Stimulated activated CD4-positive, alpha-beta T cell treated with anti-CD3 and anti-CD28 coated beads, Interleukin-4, amount 100 ng/mL, for 24 hours (primary cell): ENCODE results near the gene ZNF526.

ENCODE experiments used
- DNase-seq: peaks from one replicate; pipeline ENCODE4 v3.0.0-alpha.2; 2020

The ZNF526 gene

DNA sequence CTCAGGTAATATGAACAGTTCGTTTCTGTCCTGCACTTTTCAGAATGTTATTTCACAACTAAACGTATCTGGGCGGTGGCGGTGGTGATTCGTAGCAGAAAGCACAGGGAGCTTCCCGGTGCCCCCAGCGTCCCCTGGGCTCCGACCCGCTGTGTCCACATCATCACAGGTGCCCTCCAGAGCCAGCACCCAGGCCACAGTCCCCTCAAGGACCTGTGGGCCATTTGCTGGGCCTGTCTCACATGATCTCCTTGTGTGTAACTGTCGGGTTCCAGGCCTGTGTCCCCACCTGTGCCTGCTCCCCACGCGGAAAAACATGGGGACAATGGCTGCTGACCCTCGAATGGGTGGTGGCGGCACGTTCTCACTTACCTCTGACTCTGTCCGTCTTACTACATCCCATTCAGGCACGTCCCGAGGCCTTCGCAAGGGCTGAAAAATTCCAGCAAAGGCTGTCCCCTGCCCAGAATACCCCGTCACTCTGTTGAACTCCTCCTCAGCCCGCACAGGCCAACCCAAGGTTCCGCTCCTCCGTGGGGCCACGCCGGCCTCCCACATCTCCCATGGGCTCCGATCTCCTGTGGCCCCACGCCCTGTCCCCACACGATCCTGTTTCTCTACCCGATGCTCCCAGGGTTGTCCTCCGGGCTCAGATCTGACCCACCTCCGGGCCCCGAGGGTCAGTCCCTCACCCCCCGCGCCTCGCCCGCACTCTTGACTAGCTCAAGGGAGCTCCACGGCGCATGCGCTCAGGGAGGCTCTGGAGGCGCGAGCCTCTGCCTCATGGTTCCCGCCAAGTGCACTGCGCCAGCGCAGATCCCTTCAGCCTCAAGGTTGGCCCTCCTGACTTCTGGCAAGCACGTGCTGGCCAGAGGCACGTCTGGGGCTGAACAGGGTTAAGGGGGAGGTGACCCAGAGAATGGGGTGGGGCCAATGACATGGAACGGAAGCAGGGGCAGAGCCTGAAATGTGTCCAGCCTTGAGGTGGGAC lies 23.8 kb upstream of the ZNF526 start:
- DNase-seq, result no peak

DNA sequence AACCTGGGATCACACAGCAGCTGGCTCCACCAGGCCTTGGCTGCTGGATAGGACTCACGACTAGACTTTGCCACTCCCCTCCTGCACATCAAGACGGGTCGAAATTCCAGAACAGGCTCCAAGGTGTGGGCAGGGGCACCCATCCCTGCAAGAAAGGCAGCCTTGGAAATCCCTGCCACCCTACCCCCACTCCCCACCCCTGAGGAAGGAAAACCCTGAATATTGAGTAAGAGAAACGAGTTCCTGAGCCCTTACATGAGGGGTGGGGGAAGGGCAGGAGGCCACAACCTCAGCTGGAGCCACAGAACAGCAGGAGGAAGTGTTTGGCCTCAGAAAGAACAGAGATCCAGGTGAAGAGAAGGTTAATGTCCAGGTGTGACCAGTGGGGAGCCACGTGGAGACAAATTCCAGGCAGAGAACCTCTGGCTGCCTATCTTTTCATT lies 22.7 kb upstream of the ZNF526 start:
- no peak for DNase-seq

DNA sequence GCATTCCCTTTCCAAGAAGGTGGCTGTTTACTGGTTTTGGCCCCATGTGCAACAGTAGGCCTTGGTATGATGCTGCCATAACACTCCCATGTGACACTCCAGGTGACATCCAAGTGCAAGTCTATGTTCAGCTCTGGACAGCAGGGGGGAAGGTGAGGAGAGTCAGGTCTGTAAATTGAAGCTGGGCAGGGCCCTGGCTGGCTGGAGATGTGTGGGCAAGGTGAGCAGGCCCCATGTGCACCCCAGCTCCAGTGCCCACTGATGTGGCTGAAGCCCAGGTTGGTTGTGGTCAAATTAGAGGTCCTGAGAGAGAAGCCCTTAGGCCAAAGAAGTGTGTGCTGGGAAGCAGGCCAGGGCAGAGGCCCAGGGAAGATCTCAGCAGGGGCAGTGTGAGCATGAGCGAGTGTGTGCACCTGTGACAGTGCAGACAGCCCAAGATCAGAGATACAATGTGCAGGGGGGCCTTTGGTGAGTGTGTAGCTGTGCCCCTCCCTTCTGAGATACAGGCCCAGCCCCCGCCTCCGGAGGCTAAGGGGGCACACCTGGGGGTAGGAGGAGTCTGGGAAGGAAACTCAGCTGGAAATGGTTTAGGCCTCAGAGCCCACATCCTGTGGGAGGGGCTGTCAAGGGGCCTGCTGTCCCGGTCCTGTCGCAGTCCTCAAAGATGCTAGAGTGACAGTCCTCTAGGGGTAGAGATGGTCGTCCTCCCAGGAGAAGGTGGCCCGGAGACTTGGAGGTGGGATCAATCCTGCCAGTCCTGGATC lies 21.3 kb upstream of the ZNF526 start:
- DNase-seq, result peak; percentile 56

- DNase-seq, result peak; percentile 51
Measured at GRCh38 chr19:42199440-42200115, 20.5 kb upstream of the ZNF526 start.

- no peak for DNase-seq
Measured at GRCh38 chr19:42200116-42200715, 19.9 kb upstream of the ZNF526 start.

- DNase-seq, result peak; percentile 39
Measured at GRCh38 chr19:42201489-42202289, 18.4 kb upstream of the ZNF526 start.

DNA sequence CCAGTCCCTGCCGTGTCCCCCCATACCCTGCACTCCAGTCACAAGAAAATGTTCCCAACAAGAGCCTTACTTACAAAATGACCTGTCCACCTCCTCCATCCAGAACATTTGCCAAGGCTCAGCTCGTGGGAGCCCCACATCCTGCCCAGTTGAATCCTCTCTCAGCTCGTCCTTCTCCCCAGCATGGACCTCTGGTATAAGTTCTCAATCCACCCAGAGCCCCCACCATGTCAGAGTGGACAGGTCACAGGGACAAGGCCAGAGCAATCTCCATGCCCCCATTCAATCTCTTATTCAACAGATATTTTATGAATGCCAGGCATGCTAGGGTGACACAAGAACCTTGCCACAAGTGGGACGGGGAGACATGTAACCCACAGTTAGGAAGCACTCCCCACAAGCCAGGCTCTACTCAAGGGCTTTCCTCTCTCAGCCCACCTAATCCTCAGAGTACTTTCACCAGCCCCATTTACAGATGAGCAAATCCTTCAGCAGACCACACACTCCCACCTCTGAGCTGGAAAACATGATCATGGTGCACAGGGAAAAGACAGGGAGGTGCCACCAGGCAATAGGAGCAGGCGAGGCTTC lies 17.7 kb upstream of the ZNF526 start:
- DNase-seq, result no peak

- no peak for DNase-seq
Measured at GRCh38 chr19:42203700-42204099, 16.4 kb upstream of the ZNF526 start.

GRCh38 chr19:42204664-42205063 lies 15.4 kb upstream of the ZNF526 start:
- no peak for DNase-seq

GRCh38 chr19:42206871-42207755 lies 13.0 kb upstream of the ZNF526 start:
- no peak for DNase-seq

GRCh38 chr19:42207767-42208271 lies 12.3 kb upstream of the ZNF526 start:
- no peak for DNase-seq

- DNase-seq, result no peak
Measured at GRCh38 chr19:42208612-42209011, 11.5 kb upstream of the ZNF526 start.

GRCh38 chr19:42212886-42213285 lies 7.2 kb upstream of the ZNF526 start:
- DNase-seq, result no peak

- DNase-seq, result no peak
Measured at GRCh38 chr19:42214810-42215485, 5.2 kb upstream of the ZNF526 start.

- peak; percentile 24 for DNase-seq
Measured at GRCh38 chr19:42216653-42217519, 3.2 kb upstream of the ZNF526 start.

DNA sequence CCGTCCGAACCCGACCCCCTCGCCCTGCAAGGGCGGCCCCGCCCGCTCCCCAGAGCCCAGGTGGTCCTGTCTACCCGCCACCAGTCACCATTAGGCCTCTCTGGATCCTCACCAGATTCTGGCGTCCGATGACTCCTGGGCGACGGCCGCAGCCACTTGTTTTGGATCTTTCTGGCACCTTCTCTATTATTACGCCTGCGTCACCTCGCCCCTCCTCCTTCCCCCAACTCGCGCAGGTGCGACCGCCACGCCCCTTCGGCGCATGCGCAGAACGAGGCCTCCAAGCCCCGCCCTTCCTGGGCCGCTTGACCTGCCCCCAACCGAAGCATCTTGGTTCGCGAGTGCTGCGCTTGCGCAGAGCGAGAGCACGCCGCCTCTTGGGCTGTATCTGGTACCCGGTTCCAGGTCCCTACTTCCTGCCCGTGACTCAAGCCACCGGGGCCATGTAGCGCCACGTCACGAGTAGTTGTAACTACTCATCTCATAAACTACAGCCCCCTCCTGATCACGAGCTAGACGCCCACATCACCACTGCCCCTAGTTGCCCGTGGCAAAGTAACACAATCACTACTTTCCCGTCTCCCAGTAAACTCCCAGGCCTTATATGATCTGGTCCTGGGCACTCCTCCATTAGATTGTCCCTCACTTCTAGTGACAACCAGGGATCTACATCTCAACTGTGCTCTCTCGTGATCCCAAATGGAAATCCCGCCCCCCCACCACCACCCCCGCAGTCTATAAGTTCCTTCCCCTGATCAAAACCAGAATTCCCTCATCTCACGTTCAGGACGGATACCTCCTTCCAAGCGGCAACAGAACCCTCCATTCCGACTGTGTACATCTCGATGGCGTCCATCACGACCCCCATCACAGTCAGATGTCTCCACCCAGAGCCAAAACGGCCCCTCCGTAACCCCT lies 2.3 kb upstream of the ZNF526 start, which contains the start of gene DEDD2:
DEDD2 (minus strand) TSS at position 158 of the 918 bp plus-strand sequence. CDS start 670 bp downstream, outside the sequence.
- peak; percentile 100 for DNase-seq

DNA sequence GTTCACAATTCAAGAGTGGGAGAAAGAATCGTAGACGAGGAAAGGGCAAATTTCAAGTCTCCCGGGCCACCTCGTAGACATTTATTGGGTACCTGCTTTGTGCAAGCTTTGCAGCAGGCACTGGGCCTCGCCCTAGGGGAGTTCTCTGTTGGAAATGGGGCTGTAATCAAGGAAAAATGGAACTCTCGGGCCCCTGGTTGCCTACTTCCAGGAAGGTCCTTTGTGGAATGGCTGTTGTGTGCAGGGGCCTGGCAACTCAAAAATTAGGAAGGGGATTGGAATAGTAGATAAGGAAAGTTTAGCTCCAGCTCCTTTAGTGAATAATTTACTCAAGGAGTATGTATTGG lies 612 bp downstream of the ZNF526 start:
- no peak for DNase-seq
